Nephron progenitor cell (in vitro differentiated cells): ENCODE results near the gene CALML5.

ENCODE experiments used
- DNase-seq: peaks from one replicate; pipeline ENCODE4 v3.0.0; 2021
- H3K27ac Mint-ChIP-seq: 2 replicates; pipeline ENCODE4 v1.8.0; 2021; ENCODE audit warnings: mild to moderate bottlenecking, moderate library complexity, mixed read lengths
- H3K27me3 Mint-ChIP-seq: 2 replicates; pipeline ENCODE4 v1.8.0; 2021; ENCODE audit warnings: mild to moderate bottlenecking, low read depth, mixed read lengths; ENCODE audit not compliant: poor library complexity
- H3K36me3 Mint-ChIP-seq: 2 replicates; pipeline ENCODE4 v1.8.0; 2021; ENCODE audit warnings: low read depth, mixed read lengths
- H3K4me1 Mint-ChIP-seq: 2 replicates; pipeline ENCODE4 v1.8.0; 2021; ENCODE audit warnings: mixed read lengths
- H3K4me3 Mint-ChIP-seq: 2 replicates; pipeline ENCODE4 v1.8.0; 2021; ENCODE audit warnings: mild to moderate bottlenecking, moderate library complexity, mixed read lengths
- H3K9me3 Mint-ChIP-seq: 2 replicates; pipeline ENCODE4 v1.8.0; 2021; ENCODE audit warnings: mild to moderate bottlenecking, moderate library complexity, mixed read lengths
- TF ChIP-seq, protein P1 (sequence below): fragments of 200-600 bp; sonication (generic); IDR thresholded peaks from 2 replicates; pipeline ENCODE4 v1.5.0; 2021; ENCODE audit warnings: antibody characterized with exemption

The CALML5 gene

DNA sequence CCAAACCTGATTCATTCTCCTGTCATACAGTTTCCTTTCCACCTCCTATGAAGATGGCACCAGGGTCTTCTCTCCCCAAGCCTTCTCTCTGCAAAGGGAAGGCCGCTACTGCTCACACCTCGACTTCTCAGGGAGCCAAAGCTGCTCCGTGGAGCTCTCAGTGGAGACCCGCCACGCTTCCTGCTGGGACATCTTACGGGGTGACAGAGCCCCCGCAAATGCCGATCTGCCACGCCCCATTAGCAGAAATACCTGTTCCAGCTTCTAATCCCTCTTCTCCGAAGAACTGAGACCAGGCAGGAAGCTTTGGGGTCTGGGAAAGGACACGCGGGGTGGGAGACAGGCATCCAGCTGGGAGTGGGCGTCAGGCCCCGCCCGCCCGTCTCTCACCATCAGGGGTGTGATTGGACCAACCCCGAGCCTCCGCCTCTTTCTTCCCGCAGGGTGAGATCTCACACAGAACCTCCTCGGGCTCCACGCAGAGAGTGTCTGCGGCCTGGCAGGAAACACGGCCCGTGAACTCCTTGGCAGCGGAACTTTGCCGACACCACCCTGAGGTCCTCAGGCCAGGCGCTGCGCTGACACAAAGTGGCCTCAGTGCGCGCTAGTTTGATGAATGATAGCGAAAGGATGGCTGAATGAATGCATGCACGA, 12.0 kb upstream of the CALML5 start:
- TF ChIP-seq, protein P1, sequence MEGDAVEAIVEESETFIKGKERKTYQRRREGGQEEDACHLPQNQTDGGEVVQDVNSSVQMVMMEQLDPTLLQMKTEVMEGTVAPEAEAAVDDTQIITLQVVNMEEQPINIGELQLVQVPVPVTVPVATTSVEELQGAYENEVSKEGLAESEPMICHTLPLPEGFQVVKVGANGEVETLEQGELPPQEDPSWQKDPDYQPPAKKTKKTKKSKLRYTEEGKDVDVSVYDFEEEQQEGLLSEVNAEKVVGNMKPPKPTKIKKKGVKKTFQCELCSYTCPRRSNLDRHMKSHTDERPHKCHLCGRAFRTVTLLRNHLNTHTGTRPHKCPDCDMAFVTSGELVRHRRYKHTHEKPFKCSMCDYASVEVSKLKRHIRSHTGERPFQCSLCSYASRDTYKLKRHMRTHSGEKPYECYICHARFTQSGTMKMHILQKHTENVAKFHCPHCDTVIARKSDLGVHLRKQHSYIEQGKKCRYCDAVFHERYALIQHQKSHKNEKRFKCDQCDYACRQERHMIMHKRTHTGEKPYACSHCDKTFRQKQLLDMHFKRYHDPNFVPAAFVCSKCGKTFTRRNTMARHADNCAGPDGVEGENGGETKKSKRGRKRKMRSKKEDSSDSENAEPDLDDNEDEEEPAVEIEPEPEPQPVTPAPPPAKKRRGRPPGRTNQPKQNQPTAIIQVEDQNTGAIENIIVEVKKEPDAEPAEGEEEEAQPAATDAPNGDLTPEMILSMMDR: no peak
- Mint-ChIP-seq H3K27me3 (peaks cover 3% of the 10 kb centered on the region), H3K9me3 (no peaks in the 10 kb centered on the region), H3K4me1 (peaks cover 37% of the 10 kb centered on the region), H3K36me3 (no peaks in the 10 kb centered on the region), H3K27ac (no peak overlapping the region), H3K4me3 (no peak overlapping the region)
- DNase-seq: no peak

DNA sequence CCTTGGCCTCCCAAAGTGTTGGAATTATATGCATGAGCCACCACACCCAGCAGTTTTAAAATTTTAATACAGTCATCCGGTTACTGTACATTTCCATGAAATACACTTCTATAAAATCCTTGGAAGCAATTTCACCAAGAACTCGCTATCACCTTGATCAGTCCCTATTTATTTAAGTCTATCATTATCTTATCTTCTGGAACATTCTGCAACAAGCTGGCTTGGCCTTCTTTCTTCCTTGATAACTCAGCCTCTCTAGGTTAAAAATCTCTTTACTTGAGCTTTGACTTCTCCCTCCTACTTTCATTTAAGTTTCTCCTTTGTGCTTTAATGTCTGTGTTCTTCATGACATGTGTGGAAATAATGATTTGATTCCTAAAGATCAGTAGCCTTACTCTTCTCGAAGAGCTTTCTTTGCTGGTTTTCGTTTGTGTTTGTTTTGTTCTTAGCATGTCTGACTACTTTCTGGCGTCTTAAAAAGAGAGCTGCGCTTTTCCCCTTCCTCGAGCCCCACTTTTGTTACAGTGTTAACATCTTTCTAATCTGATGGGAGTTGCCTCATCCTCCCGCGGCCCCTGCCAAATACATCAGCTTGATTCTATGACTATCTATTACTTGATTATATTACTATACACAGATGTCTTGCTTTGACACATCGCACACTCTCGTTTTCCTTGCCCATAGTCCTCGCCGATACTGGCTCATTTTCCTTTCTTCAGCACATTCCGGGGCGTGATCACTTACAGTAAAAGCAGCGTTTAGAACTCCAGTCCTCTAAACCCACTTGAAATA, 11.1 kb upstream of the CALML5 start:
- no peak overlapping the region for H3K4me3 Mint-ChIP-seq
- H3K9me3 Mint-ChIP-seq: no peaks in the 10 kb centered on the region
- TF ChIP-seq, protein P1: no peak
- H3K27ac Mint-ChIP-seq: no peak overlapping the region
- H3K4me1 Mint-ChIP-seq: peaks cover 34% of the 10 kb centered on the region
- no peak for DNase-seq
- H3K27me3 Mint-ChIP-seq: peaks cover 3% of the 10 kb centered on the region
- no peaks in the 10 kb centered on the region for H3K36me3 Mint-ChIP-seq

DNA sequence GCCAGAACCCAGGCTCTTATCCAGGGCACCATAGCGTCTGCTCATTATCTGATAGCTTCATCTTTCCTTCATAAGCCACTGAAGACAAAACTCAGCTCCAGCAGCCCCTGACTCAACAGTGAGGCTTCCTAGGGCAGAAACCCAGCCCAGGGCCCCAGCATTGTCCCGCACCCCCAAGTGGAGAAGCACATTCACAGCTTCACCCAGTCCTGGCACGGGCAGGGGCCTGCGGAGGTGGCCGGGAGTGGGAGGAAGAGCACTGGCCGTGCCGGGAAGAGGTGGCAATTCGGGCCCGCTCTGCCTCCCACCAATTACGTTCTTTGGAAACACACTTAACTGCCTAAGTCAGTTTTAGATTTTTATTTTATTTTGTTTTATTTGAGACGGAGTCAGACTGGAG, 10.3 kb upstream of the CALML5 start:
- TF ChIP-seq, protein P1: no peak
- Mint-ChIP-seq H3K27me3 (peaks cover 3% of the 10 kb centered on the region), H3K4me3 (no peak overlapping the region), H3K4me1 (peaks cover 26% of the 10 kb centered on the region), H3K9me3 (no peaks in the 10 kb centered on the region), H3K36me3 (no peaks in the 10 kb centered on the region), H3K27ac (no peak overlapping the region)
- DNase-seq: no peak

- H3K9me3 Mint-ChIP-seq: no peaks in the 10 kb centered on the region
- no peaks in the 10 kb centered on the region for H3K36me3 Mint-ChIP-seq
- H3K27ac Mint-ChIP-seq: no peak overlapping the region
- peaks cover 23% of the 10 kb centered on the region for H3K4me1 Mint-ChIP-seq
- peaks cover 6% of the 10 kb centered on the region for H3K27me3 Mint-ChIP-seq
- H3K4me3 Mint-ChIP-seq: no peak overlapping the region
- DNase-seq: no peak
- TF ChIP-seq, protein P1: no peak
These were observed 9.9 kb upstream of the CALML5 start for GRCh38 chr10:5509236-5509635.

DNA sequence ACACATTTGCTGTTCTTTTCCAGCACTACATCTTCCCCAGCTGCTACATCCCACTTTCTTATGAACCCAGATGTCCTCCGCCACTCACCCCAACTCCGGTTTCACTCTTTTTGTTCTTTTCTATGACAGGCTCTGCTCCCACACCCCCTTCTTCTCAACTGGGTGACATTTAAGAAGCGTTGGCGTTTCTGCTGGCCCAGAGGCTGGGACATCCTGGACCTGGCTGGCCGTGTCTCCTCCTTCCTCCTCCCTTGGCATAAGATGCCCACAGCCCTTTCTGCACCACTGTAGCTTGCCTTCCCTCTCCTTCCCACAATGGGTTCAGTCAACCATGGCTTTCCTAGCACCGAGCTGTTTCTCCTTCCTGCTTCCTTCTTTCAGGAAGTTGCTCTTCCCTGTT, 9.4 kb upstream of the CALML5 start:
- no peaks in the 10 kb centered on the region for H3K36me3 Mint-ChIP-seq
- DNase-seq: no peak
- peaks cover 7% of the 10 kb centered on the region for H3K27me3 Mint-ChIP-seq
- no peak overlapping the region for H3K4me3 Mint-ChIP-seq
- peaks cover 23% of the 10 kb centered on the region for H3K4me1 Mint-ChIP-seq
- TF ChIP-seq, protein P1: no peak
- no peaks in the 10 kb centered on the region for H3K9me3 Mint-ChIP-seq
- no peak overlapping the region for H3K27ac Mint-ChIP-seq
